SIG-M5 (cell line): ENCODE measurements around the gene CCRL2.
"Not testable (repeated sequence)": the region's sequence is repeated elsewhere in the genome, so short reads cannot be mapped to it uniquely, and the experiment has no call there.

Source experiments
- DNase-seq: peaks from one replicate; lab custom pipeline; 2025; lab: John Stamatoyannopoulos, UW

CCRL2 gene

GRCh38 chr3:46405301-46406019 lies 1.6 kb upstream of the CCRL2 start:
- no peak for DNase-seq

- no peak for DNase-seq
These were observed 644 bp upstream of the CCRL2 start for GRCh38 chr3:46406443-46406787.

- no peak for DNase-seq
These were observed 911 bp downstream of the CCRL2 start for GRCh38 chr3:46407970-46408369.

GRCh38 chr3:46408853-46409252 lies 1.8 kb downstream of the CCRL2 start:
- no peak for DNase-seq

GRCh38 chr3:46409739-46410489 lies 2.9 kb downstream of the CCRL2 start:
- DNase-seq, result no peak

GRCh38 chr3:46410669-46411068 lies 3.6 kb downstream of the CCRL2 start:
- DNase-seq, result no peak

GRCh38 chr3:46411271-46411670 lies 4.2 kb downstream of the CCRL2 start:
- no peak for DNase-seq

GRCh38 chr3:46412786-46413298 lies 5.8 kb downstream of the CCRL2 start:
- DNase-seq, result no peak

GRCh38 chr3:46413951-46414350 lies 6.9 kb downstream of the CCRL2 start:
- DNase-seq, result no peak

GRCh38 chr3:46414739-46415138 lies 7.7 kb downstream of the CCRL2 start:
- no peak for DNase-seq

- no peak for DNase-seq
These were observed 9.2 kb downstream of the CCRL2 start for GRCh38 chr3:46416125-46416810.

GRCh38 chr3:46416811-46417510 lies 9.9 kb downstream of the CCRL2 start:
- no peak for DNase-seq

GRCh38 chr3:46417841-46418611 lies 11.0 kb downstream of the CCRL2 start:
- no peak for DNase-seq

GRCh38 chr3:46419816-46420215 lies 12.8 kb downstream of the CCRL2 start:
- no peak for DNase-seq

GRCh38 chr3:46420931-46421330 lies 13.9 kb downstream of the CCRL2 start:
- no peak for DNase-seq

GRCh38 chr3:46422617-46423016 lies 15.6 kb downstream of the CCRL2 start:
- no peak for DNase-seq

GRCh38 chr3:46423588-46423987 lies 16.5 kb downstream of the CCRL2 start:
- no peak for DNase-seq

GRCh38 chr3:46426476-46426875 lies 19.4 kb downstream of the CCRL2 start:
- not testable (repeated sequence) for DNase-seq

GRCh38 chr3:46427404-46427803 lies 20.3 kb downstream of the CCRL2 start:
- DNase-seq, result not testable (repeated sequence)

GRCh38 chr3:46427916-46428833 lies 21.1 kb downstream of the CCRL2 start:
- no peak for DNase-seq
